GM12865 (cell line): ENCODE data around the gene CAST.

Experiments
- DNase-seq: peaks from one replicate; pipeline ENCODE4 v3.0.0; 2010; ENCODE audit warnings: low read depth
- H3K4me3 ChIP-seq: 2 replicates; pipeline ENCODE4 v1.5.1; 2011; ENCODE audit warnings: mild to moderate bottlenecking, low read depth, low read length, control low read depth
- TF ChIP-seq, protein P1 (sequence below): IDR thresholded peaks from 2 replicates; pipeline ENCODE4 v1.5.1; 2011; ENCODE audit warnings: low read length, control low read depth, low read depth, inconsistent platforms; ENCODE audit not compliant: insufficient read depth; ENCODE audit errors: missing control alignments

Gene CAST

GRCh38 chr5:96730586-96730985 is 68.4 kb downstream of the CAST start:
- TF ChIP-seq, protein P1, sequence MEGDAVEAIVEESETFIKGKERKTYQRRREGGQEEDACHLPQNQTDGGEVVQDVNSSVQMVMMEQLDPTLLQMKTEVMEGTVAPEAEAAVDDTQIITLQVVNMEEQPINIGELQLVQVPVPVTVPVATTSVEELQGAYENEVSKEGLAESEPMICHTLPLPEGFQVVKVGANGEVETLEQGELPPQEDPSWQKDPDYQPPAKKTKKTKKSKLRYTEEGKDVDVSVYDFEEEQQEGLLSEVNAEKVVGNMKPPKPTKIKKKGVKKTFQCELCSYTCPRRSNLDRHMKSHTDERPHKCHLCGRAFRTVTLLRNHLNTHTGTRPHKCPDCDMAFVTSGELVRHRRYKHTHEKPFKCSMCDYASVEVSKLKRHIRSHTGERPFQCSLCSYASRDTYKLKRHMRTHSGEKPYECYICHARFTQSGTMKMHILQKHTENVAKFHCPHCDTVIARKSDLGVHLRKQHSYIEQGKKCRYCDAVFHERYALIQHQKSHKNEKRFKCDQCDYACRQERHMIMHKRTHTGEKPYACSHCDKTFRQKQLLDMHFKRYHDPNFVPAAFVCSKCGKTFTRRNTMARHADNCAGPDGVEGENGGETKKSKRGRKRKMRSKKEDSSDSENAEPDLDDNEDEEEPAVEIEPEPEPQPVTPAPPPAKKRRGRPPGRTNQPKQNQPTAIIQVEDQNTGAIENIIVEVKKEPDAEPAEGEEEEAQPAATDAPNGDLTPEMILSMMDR = no peak
- no peak for DNase-seq
- no peak overlapping the region for H3K4me3 ChIP-seq

GRCh38 chr5:96733771-96734500 is 71.8 kb downstream of the CAST start:
- no peak overlapping the region for H3K4me3 ChIP-seq
- TF ChIP-seq, protein P1 = no peak
- no peak for DNase-seq

DNA sequence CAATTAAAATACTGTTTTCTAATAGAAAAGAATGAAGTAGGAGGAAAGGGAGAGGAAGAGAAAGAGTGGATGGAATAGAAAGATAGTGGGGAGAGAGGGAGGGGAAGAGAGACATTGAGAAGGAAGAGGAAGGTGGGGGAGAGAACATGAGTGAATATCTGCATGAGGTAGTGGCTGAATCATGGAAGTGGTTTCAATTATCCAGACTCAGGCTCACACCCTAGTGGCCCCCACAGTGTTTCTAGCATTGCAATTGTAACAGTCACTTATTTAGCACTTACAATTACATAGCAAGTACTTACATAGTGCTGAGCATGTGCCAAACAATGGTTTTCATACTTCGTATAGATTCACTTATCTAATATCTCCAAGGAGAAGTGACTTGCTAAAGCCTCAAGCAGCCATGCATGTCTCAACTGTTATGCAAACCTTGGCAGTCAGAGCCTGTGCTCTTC is 72.7 kb downstream of the CAST start:
- H3K4me3 ChIP-seq = no peak overlapping the region
- TF ChIP-seq, protein P1 = no peak
- no peak for DNase-seq

- TF ChIP-seq, protein P1 = no peak
- no peak overlapping the region for H3K4me3 ChIP-seq
- DNase-seq = no peak
Observed at GRCh38 chr5:96736937-96737336, 74.8 kb downstream of the CAST start.

DNA sequence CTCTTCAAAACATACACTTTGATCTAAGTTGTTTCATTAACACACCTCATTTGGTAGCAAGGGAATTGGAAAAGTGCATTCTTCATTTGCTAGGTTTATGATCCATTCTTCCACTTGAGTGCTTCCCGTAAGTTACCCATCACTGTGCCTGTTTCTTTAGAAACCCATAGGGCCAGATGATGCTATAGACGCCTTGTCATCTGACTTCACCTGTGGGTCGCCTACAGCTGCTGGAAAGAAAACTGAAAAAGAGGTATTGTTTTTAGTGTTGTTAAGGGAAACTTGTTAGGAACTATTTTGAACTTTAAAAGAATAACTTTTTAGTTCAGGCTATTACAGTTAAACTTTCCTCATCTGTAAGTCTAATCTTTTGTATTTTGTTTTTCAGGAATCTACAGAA is 78.9 kb downstream of the CAST start:
- TF ChIP-seq, protein P1 = no peak
- DNase-seq = no peak
- no peak overlapping the region for H3K4me3 ChIP-seq

- no peak for DNase-seq
- TF ChIP-seq, protein P1 = no peak
- H3K4me3 ChIP-seq = no peak overlapping the region
Observed at GRCh38 chr5:96741891-96742309, 79.7 kb downstream of the CAST start.

DNA sequence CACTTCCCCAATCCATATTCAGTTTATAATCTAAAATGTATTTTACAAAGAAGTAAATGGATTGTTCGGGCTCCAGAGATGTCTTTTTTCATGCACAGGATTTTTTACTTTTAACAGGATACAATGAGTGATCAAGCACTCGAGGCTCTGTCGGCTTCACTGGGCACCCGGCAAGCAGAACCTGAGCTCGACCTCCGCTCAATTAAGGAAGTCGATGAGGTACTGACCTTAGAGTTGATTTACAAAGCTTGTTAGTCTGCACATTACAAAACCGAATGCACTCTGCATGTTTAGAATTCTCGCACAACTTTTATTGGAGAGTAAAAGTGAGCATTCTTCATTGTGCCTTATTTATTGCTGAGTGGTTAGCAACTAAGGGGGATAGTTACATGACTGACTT is 80.4 kb downstream of the CAST start:
- no peak for DNase-seq
- TF ChIP-seq, protein P1 = no peak
- H3K4me3 ChIP-seq = no peak overlapping the region
